Hepatocyte (in vitro differentiated cells): ENCODE measurements around the gene TNFSF12. TPM values are rescaled to one million over a fixed set of nuclear protein-coding genes. Genes with fewer than 3 reads are reported as not detected.
A peak's percentile ranks its signal among the peaks of the same experiment; 100 is the strongest.

ENCODE experiments used
- DNase-seq: peaks from one replicate; pipeline ENCODE4 v3.0.0-alpha.2; 2016; ENCODE audit warnings: low spot score
- H2AFZ ChIP-seq: fragments of 200-600 bp; sonication (generic); 2 replicates; pipeline ENCODE4 v1.6.0; 2016; ENCODE audit warnings: antibody characterized with exemption, mild to moderate bottlenecking
- H3K27ac ChIP-seq: fragments of 200-600 bp; sonication (generic); 2 replicates; pipeline ENCODE4 v1.5.1; 2016; ENCODE audit warnings: mild to moderate bottlenecking
- H3K27me3 ChIP-seq: fragments of 200-600 bp; sonication (generic); 2 replicates; pipeline ENCODE4 v1.6.1; 2016
- H3K36me3 ChIP-seq: fragments of 200-600 bp; sonication (generic); replicated peaks from 2 replicates; pipeline ENCODE4 v1.5.1; 2016; ENCODE audit warnings: low read depth; ENCODE audit not compliant: insufficient read depth
- H3K4me1 ChIP-seq: fragments of 200-600 bp; sonication (generic); 2 replicates; pipeline ENCODE4 v1.5.1; 2016; ENCODE audit warnings: mild to moderate bottlenecking, moderate library complexity; ENCODE audit not compliant: insufficient read depth
- H3K4me2 ChIP-seq: fragments of 200-600 bp; sonication (generic); 2 replicates; pipeline ENCODE4 v1.6.0; 2016
- H3K4me3 ChIP-seq: fragments of 200-600 bp; sonication (generic); 2 replicates; pipeline ENCODE4 v1.5.1; 2016; ENCODE audit warnings: mild to moderate bottlenecking
- H3K79me2 ChIP-seq: fragments of 200-600 bp; sonication (generic); 2 replicates; pipeline ENCODE4 v1.6.0; 2017; ENCODE audit warnings: mild to moderate bottlenecking
- H3K9me2 ChIP-seq: fragments of 200-600 bp; sonication (generic); replicated peaks from 2 replicates; pipeline ENCODE4 v1.6.0; 2017; ENCODE audit warnings: mild to moderate bottlenecking; ENCODE audit not compliant: insufficient read depth
- H3K9me3 ChIP-seq: fragments of 200-600 bp; sonication (generic); 2 replicates; pipeline ENCODE4 v1.5.1; 2016; ENCODE audit warnings: low read depth, mild to moderate bottlenecking
- H4K20me1 ChIP-seq: fragments of 200-600 bp; sonication (generic); 2 replicates; pipeline ENCODE4 v1.6.0; 2016; ENCODE audit warnings: mild to moderate bottlenecking; ENCODE audit not compliant: insufficient read depth, poor library complexity, severe bottlenecking
- CTCF ChIP-seq: fragments of 200-600 bp; sonication (generic); IDR thresholded peaks from 2 replicates; pipeline ENCODE4 v1.5.1; 2016; ENCODE audit warnings: antibody characterized with exemption, mild to moderate bottlenecking; ENCODE audit not compliant: poor library complexity
- EZH2 ChIP-seq: fragments of 200-600 bp; sonication (generic); IDR thresholded peaks from 2 replicates; pipeline ENCODE4 v1.6.1; 2016; ENCODE audit warnings: antibody characterized with exemption, mild to moderate bottlenecking, borderline replicate concordance
- EZH2phosphoT487 ChIP-seq: fragments of 200-600 bp; sonication (generic); IDR thresholded peaks from one replicate; pipeline ENCODE4 v1.6.1; 2018; ENCODE audit warnings: antibody characterized with exemption, mild to moderate bottlenecking, low read depth, moderate library complexity; ENCODE audit not compliant: unreplicated experiment, severe bottlenecking
- WGBS: methylation state at CpG from one replicate; pipeline ENCODE4 v1.1.6; 2016; ENCODE audit warnings: low lambda C conversion rate; ENCODE audit errors: missing lambda C conversion rate; 5-methylcytosine and 5-hydroxymethylcytosine counted together
- polyA plus RNA-seq: library from polyadenylated mRNA; unstranded; fragments of >200 nt; fragmentation: Nextera tagmentation; extraction: Ambion mirVana; gene quantifications from 2 replicates; pipeline ENCODE4 v1.2.1, GENCODE V29; 2016
- total RNA-seq: library from RNA; depleted of rRNA; stranded (reverse); fragments of >200 nt; gene quantifications from 2 replicates; pipeline ENCODE4 v1.2.3, GENCODE V29; 2014

TNFSF12 gene
- total and polyA plus RNA-seq, 2 experiments from 2014 or later: 4.5 to 8.0 TPM

GRCh38 chr17:7550344-7550743 is 1.5 kb downstream of the TNFSF12 start:
- Histone ChIP-seq H4K20me1 (no peaks in the 10 kb centered on the region), H3K36me3 (no peaks in the 10 kb centered on the region), H3K4me1 (peaks cover 24% of the 10 kb centered on the region), H2AFZ (no peak overlapping the region), H3K4me2 (peak overlapping the region; percentile 85), H3K27me3 (no peaks in the 10 kb centered on the region), H3K9me2 (no peaks in the 10 kb centered on the region), H3K9me3 (no peaks in the 10 kb centered on the region), H3K27ac (peak overlapping the region; percentile 75), H3K79me2 (no peaks in the 10 kb centered on the region), H3K4me3 (no peak overlapping the region)
- 73% methylated on average over 6 of the region's 6 CpGs for WGBS
- TF ChIP-seq EZH2 (no peak), EZH2phosphoT487 (no peak), CTCF (no peak)
- DNase-seq: no peak

- no peaks in the 10 kb centered on the region for H3K9me2 ChIP-seq
- peak overlapping the region; percentile 49 for H3K4me2 ChIP-seq
- H2AFZ ChIP-seq: no peak overlapping the region
- peaks cover 24% of the 10 kb centered on the region for H3K4me1 ChIP-seq
- no peaks in the 10 kb centered on the region for H3K36me3 ChIP-seq
- peak overlapping the region; percentile 75 for H3K27ac ChIP-seq
- no peak for DNase-seq
- no peaks in the 10 kb centered on the region for H4K20me1 ChIP-seq
- H3K79me2 ChIP-seq: no peaks in the 10 kb centered on the region
- no peaks in the 10 kb centered on the region for H3K27me3 ChIP-seq
- 72% methylated on average over 4 of the region's 4 CpGs for WGBS
- no peaks in the 10 kb centered on the region for H3K9me3 ChIP-seq
- H3K4me3 ChIP-seq: no peak overlapping the region
- no peak for TF ChIP-seq EZH2phosphoT487
- TF ChIP-seq EZH2: no peak
- no peak for TF ChIP-seq CTCF
Measured at GRCh38 chr17:7551396-7551795, 2.5 kb downstream of the TNFSF12 start.

- H3K9me3 ChIP-seq: no peaks in the 10 kb centered on the region
- no peaks in the 10 kb centered on the region for H3K27me3 ChIP-seq
- no peak overlapping the region for H2AFZ ChIP-seq
- H3K4me1 ChIP-seq: peaks cover 31% of the 10 kb centered on the region
- no peaks in the 10 kb centered on the region for H3K9me2 ChIP-seq
- no peak for DNase-seq
- H3K36me3 ChIP-seq: no peaks in the 10 kb centered on the region
- no peak for TF ChIP-seq EZH2
- no peak for TF ChIP-seq EZH2phosphoT487
- no peak for TF ChIP-seq CTCF
- no peaks in the 10 kb centered on the region for H3K79me2 ChIP-seq
- H3K4me3 ChIP-seq: no peak overlapping the region
- no peak overlapping the region for H3K4me2 ChIP-seq
- H3K27ac ChIP-seq: no peak overlapping the region
- WGBS: 91% methylated on average over 6 of the region's 6 CpGs
- H4K20me1 ChIP-seq: no peaks in the 10 kb centered on the region
Measured at GRCh38 chr17:7552621-7553051, 3.8 kb downstream of the TNFSF12 start.

GRCh38 chr17:7553356-7553755 is 4.5 kb downstream of the TNFSF12 start:
- WGBS: 92% methylated on average over 1 of the region's 1 CpG
- Histone ChIP-seq H3K27ac (no peak overlapping the region), H2AFZ (no peak overlapping the region), H3K4me1 (peaks cover 35% of the 10 kb centered on the region), H3K4me2 (no peak overlapping the region), H3K36me3 (no peaks in the 10 kb centered on the region), H3K9me3 (no peaks in the 10 kb centered on the region), H3K4me3 (no peak overlapping the region), H3K27me3 (no peaks in the 10 kb centered on the region), H3K9me2 (no peaks in the 10 kb centered on the region), H3K79me2 (no peaks in the 10 kb centered on the region), H4K20me1 (no peaks in the 10 kb centered on the region)
- no peak for DNase-seq
- TF ChIP-seq CTCF (no peak), EZH2 (no peak), EZH2phosphoT487 (no peak)
